ENCODE results near the gene CNTROB. TPM values are rescaled to one million over a fixed set of nuclear protein-coding genes. Genes with fewer than 3 reads are reported as not detected.

Gene CNTROB
- total and polyA plus RNA-seq, 2 of the 4 experiments (the other 2 are of a cell fraction): 12.7 to 26.4 TPM

DNA sequence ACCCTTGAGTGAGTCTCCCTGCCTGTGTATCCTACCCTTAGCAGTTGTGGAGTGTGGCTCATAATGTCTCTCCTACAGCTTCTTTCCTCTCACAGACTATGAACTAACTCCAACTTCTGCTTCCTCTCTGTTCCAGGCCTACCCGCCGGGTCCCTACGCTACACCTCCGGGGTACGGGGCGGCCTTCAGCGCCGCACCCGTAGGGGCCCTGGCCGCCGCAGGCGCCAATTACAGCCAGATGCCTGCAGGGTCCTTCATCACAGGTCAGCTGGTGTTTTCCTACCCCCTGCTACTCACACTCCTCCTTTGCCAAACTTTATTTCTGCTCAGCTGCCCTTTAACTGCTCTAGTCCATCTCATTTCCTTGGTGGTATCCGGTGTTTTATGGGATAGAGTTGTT is 21.3 kb upstream of the CNTROB start:
- Histone ChIP-seq H2BK15ac (ENCODE audit: low read depth, low read length) (no peak overlapping the region), H3K9ac (ENCODE audit: low read depth, low read length) (no peak overlapping the region), H3K27me3 (ENCODE audit: control insufficient read depth, insufficient read depth, low read length) (no peaks in the 10 kb centered on the region), H3K9me3 (ENCODE audit: control insufficient read depth, insufficient read depth, low read length) (no peaks in the 10 kb centered on the region), H3K56ac (ENCODE audit: extremely low read depth, insufficient read depth, low read length) (no peak overlapping the region), H4K8ac (ENCODE audit: low read depth in 2 of 2, low read length in 2 of 2) (no peak overlapping the region), H3K4me2 (ENCODE audit: low read depth, low read length) (no peak overlapping the region), H3K18ac (ENCODE audit: low read depth, low read length) (no peak overlapping the region), H3K4me3 (ENCODE audit: insufficient read depth, low read depth, low read length) (no peak overlapping the region), H3K4ac (ENCODE audit: low read depth, low read length) (no peak overlapping the region), H2BK20ac (ENCODE audit: low read depth, low read length) (no peak overlapping the region), H3K36me3 (ENCODE audit: control insufficient read depth, insufficient read depth, low read length) (peaks cover 63% of the 10 kb centered on the region), H3K79me1 (ENCODE audit: low read depth in 1 of 2, low read length in 2 of 2) (no peaks in the 10 kb centered on the region; a peak in 1 of 4 replicates), H2AK9ac (replicated peaks; ENCODE audit: low read depth, low read length, poor library complexity) (no peak overlapping the region), H3K23ac (ENCODE audit: low read depth, low read length) (no peak overlapping the region), H2AK5ac (ENCODE audit: low read depth, low read length) (no peak overlapping the region), H4K20me1 (ENCODE audit: insufficient read depth, low read length) (peaks cover 2% of the 10 kb centered on the region; the same call in 1 of the 2 replicates), H2AFZ (replicated peaks; ENCODE audit: low read length, poor library complexity) (no peak overlapping the region), H3K4me1 (ENCODE audit: control insufficient read depth, insufficient read depth, low read length) (peaks cover 2% of the 10 kb centered on the region; the same call in 1 of the 2 replicates), H3K9me1 (ENCODE audit: insufficient read depth, low read length) (no peaks in the 10 kb centered on the region), H2BK120ac (ENCODE audit: low read depth, low read length) (no peak overlapping the region), H3K14ac (replicated peaks; ENCODE audit: low read depth, low read length) (no peak overlapping the region), H4K5ac (ENCODE audit: low read depth, low read length) (no peak overlapping the region), H3K27ac (ENCODE audit: insufficient read depth, low read length) (no peak overlapping the region), H2BK5ac (ENCODE audit: low read depth, low read length, poor library complexity, severe bottlenecking) (no peak overlapping the region), H4K91ac (ENCODE audit: insufficient read depth, low read depth, low read length) (no peak overlapping the region)
- ATAC-seq (ENCODE audit: low read depth): no peak
- TF ChIP-seq, protein P1, sequence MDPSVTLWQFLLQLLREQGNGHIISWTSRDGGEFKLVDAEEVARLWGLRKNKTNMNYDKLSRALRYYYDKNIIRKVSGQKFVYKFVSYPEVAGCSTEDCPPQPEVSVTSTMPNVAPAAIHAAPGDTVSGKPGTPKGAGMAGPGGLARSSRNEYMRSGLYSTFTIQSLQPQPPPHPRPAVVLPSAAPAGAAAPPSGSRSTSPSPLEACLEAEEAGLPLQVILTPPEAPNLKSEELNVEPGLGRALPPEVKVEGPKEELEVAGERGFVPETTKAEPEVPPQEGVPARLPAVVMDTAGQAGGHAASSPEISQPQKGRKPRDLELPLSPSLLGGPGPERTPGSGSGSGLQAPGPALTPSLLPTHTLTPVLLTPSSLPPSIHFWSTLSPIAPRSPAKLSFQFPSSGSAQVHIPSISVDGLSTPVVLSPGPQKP (IDR thresholded peaks at IDR 0.05; ENCODE audit: borderline replicate concordance, low read depth, low read length): no peak
- TF ChIP-seq MAFK (IDR thresholded peaks at IDR 0.05; ENCODE audit: low read depth, low read length) (no peak), MAZ (IDR thresholded peaks at IDR 0.05; ENCODE audit: borderline replicate concordance, low read depth, low read length) (no peak), SMC3 (IDR thresholded peaks at IDR 0.05; ENCODE audit: low read depth, low read length) (no peak), NFE2L2 (IDR thresholded peaks at IDR 0.05; ENCODE audit: low read depth, low read length) (no peak), BHLHE40 (IDR thresholded peaks at IDR 0.05; ENCODE audit: low read depth, low read length) (no peak), RCOR1 (IDR thresholded peaks at IDR 0.05; ENCODE audit: insufficient replicate concordance, low read length) (no peak), RAD21 (IDR thresholded peaks at IDR 0.05; ENCODE audit: low read length) (no peak), MXI1 (IDR thresholded peaks at IDR 0.05; ENCODE audit: borderline replicate concordance, low read depth, low read length) (no peak)
- TF ChIP-seq, protein P2, sequence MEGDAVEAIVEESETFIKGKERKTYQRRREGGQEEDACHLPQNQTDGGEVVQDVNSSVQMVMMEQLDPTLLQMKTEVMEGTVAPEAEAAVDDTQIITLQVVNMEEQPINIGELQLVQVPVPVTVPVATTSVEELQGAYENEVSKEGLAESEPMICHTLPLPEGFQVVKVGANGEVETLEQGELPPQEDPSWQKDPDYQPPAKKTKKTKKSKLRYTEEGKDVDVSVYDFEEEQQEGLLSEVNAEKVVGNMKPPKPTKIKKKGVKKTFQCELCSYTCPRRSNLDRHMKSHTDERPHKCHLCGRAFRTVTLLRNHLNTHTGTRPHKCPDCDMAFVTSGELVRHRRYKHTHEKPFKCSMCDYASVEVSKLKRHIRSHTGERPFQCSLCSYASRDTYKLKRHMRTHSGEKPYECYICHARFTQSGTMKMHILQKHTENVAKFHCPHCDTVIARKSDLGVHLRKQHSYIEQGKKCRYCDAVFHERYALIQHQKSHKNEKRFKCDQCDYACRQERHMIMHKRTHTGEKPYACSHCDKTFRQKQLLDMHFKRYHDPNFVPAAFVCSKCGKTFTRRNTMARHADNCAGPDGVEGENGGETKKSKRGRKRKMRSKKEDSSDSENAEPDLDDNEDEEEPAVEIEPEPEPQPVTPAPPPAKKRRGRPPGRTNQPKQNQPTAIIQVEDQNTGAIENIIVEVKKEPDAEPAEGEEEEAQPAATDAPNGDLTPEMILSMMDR (conservative IDR thresholded peaks at IDR 0.05; ENCODE audit: low read depth, low read length): no peak
- TF ChIP-seq, protein P3, sequence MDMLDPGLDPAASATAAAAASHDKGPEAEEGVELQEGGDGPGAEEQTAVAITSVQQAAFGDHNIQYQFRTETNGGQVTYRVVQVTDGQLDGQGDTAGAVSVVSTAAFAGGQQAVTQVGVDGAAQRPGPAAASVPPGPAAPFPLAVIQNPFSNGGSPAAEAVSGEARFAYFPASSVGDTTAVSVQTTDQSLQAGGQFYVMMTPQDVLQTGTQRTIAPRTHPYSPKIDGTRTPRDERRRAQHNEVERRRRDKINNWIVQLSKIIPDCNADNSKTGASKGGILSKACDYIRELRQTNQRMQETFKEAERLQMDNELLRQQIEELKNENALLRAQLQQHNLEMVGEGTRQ (IDR thresholded peaks at IDR 0.05; ENCODE audit: low read depth, low read length): no peak
- BruUV-seq (replicated peaks): no TSS peak
- in situ Hi-C loops (cut with MboI; ENCODE audit: low sequenced_read_pairs) (loop anchor here (5.0 to 10.0 kb wide), 2 partner anchors 77 to 134 kb away; no protein-coding TSS in a partner anchor), intact Hi-C loops (cut with micrococcal nuclease) (no loop called here), dilution Hi-C loops (cut with HindIII; ENCODE audit: low sequenced_read_pairs, unreplicated experiment) (no loop called here)
- POLR2A ChIA-PET (ENCODE audit: unreplicated experiment): interaction anchor here (0.6 kb wide), 1 partner anchor 27 kb away, joined by 5 read pairs; no protein-coding TSS in a partner anchor
- no peak for DNase-seq
- WGBS, 2 experiments (ENCODE audit: extremely low coverage in 2 of 2, insufficient read length in 1 of 2): 91% methylated on average over 11 of the region's 13 CpGs; no CpG with 5 or more reads in 1 of the 2 experiments
- CTCF ChIA-PET: interaction anchor here (1.2 kb wide), 1 partner anchor 10 kb away, joined by 3 read pairs; no protein-coding TSS in a partner anchor
